ENCODE measurements around the gene GAK. TPM values are rescaled to one million over a fixed set of nuclear protein-coding genes. Genes with fewer than 3 reads are reported as not detected.
"Not testable (repeated sequence)": the region's sequence is repeated elsewhere in the genome, so short reads cannot be mapped to it uniquely, and the experiment has no call there.

GAK gene
- total RNA-seq, 1 experiment from 2014 or later: 117 TPM

- H3K4me2 ChIP-seq (ENCODE audit: low read length): peak overlapping the region; percentile 99
- peak overlapping the region; percentile 83; the same call in 1 of the 2 replicates for H3K4me3 ChIP-seq (ENCODE audit: low read length)
- peaks cover 79% of the 10 kb centered on the region for H3K79me2 ChIP-seq (ENCODE audit: low read length)
- CTCF ChIA-PET: no interaction called here
- no peak overlapping the region for H3K9ac ChIP-seq (ENCODE audit: low read length)
- peaks cover 17% of the 10 kb centered on the region for H3K4me1 ChIP-seq (ENCODE audit: insufficient read depth, low read length)
- H2AFZ ChIP-seq (ENCODE audit: low read length): no peak overlapping the region
- no peaks in the 10 kb centered on the region for H3K36me3 ChIP-seq (ENCODE audit: low read depth, low read length)
- intact Hi-C loops (cut with micrococcal nuclease): no loop called here
- peaks cover 25% of the 10 kb centered on the region for H4K20me1 ChIP-seq (ENCODE audit: low read length)
- no peaks in the 10 kb centered on the region for H3K27me3 ChIP-seq (ENCODE audit: low read length)
- TF ChIP-seq CTCF (conservative IDR thresholded peaks at IDR 0.05; ENCODE audit: low read depth, low read length) (no peak), EZH2 (IDR thresholded peaks at IDR 0.05; ENCODE audit: low read length, unreplicated experiment) (no peak), EZH2phosphoT487 (IDR thresholded peaks at IDR 0.05; ENCODE audit: borderline replicate concordance, low read length) (no peak)
- POLR2A ChIA-PET (ENCODE audit: unreplicated experiment): interaction anchor here (0.7 kb wide), 1 partner anchor 108 kb away, joined by 8 read pairs; no protein-coding TSS in a partner anchor
- no peaks in the 10 kb centered on the region for H3K9me2 ChIP-seq (replicated peaks; ENCODE audit: low read length)
- H3K27ac ChIP-seq (ENCODE audit: low read length): no peak overlapping the region
- H3K9me3 ChIP-seq (ENCODE audit: low read length): no peaks in the 10 kb centered on the region
- DNase-seq: no peak
- no peaks in the 10 kb centered on the region for H3F3A ChIP-seq (ENCODE audit: low read length, unreplicated experiment)
- no TSS peak for BruUV-seq (replicated peaks)
- no peak for ATAC-seq
These were observed 2.9 kb downstream of the GAK start for GRCh38 chr4:929096-929765.

GRCh38 chr4:927566-927965 lies 4.5 kb downstream of the GAK start:
- POLR2A ChIA-PET (ENCODE audit: unreplicated experiment); H3K4me2 ChIP-seq (ENCODE audit: low read length); CTCF ChIA-PET; DNase-seq; H3K27me3 ChIP-seq (ENCODE audit: low read length); H3F3A ChIP-seq (ENCODE audit: low read length, unreplicated experiment); intact Hi-C loops (cut with micrococcal nuclease); BruUV-seq (replicated peaks); H3K9ac ChIP-seq (ENCODE audit: low read length); H2AFZ ChIP-seq (ENCODE audit: low read length); ATAC-seq; H3K36me3 ChIP-seq (ENCODE audit: low read depth, low read length); H3K4me3 ChIP-seq (ENCODE audit: low read length); H3K27ac ChIP-seq (ENCODE audit: low read length); H3K9me3 ChIP-seq (ENCODE audit: low read length); H3K9me2 ChIP-seq (replicated peaks; ENCODE audit: low read length): not testable (repeated sequence)
- peaks cover 17% of the 10 kb centered on the region for H3K4me1 ChIP-seq (ENCODE audit: insufficient read depth, low read length)
- H4K20me1 ChIP-seq (ENCODE audit: low read length): peaks cover 25% of the 10 kb centered on the region
- H3K79me2 ChIP-seq (ENCODE audit: low read length): peaks cover 85% of the 10 kb centered on the region

GRCh38 chr4:926538-926937 lies 5.6 kb downstream of the GAK start:
- H3K4me1 ChIP-seq (ENCODE audit: insufficient read depth, low read length): peaks cover 17% of the 10 kb centered on the region
- ChIA-PET POLR2A (ENCODE audit: unreplicated experiment) (no interaction called here), CTCF (no interaction called here)
- H3K27ac ChIP-seq (ENCODE audit: low read length): no peak overlapping the region
- no peak overlapping the region for H3K9ac ChIP-seq (ENCODE audit: low read length)
- H3F3A ChIP-seq (ENCODE audit: low read length, unreplicated experiment): no peaks in the 10 kb centered on the region
- TF ChIP-seq EZH2phosphoT487 (IDR thresholded peaks at IDR 0.05; ENCODE audit: borderline replicate concordance, low read length) (no peak), CTCF (conservative IDR thresholded peaks at IDR 0.05; ENCODE audit: low read depth, low read length) (peak; percentile 42)
- peaks cover 87% of the 10 kb centered on the region for H3K79me2 ChIP-seq (ENCODE audit: low read length)
- H3K9me3 ChIP-seq (ENCODE audit: low read length): no peaks in the 10 kb centered on the region
- peaks cover 25% of the 10 kb centered on the region for H4K20me1 ChIP-seq (ENCODE audit: low read length)
- DNase-seq: peak; percentile 17
- H3K4me2 ChIP-seq (ENCODE audit: low read length): no peak overlapping the region
- H3K36me3 ChIP-seq (ENCODE audit: low read depth, low read length): no peaks in the 10 kb centered on the region
- no peaks in the 10 kb centered on the region for H3K27me3 ChIP-seq (ENCODE audit: low read length)
- no peak overlapping the region for H2AFZ ChIP-seq (ENCODE audit: low read length)
- intact Hi-C loops (cut with micrococcal nuclease): no loop called here
- BruUV-seq (replicated peaks): no TSS peak
- H3K9me2 ChIP-seq (replicated peaks; ENCODE audit: low read length): no peaks in the 10 kb centered on the region
- H3K4me3 ChIP-seq (ENCODE audit: low read length): no peak overlapping the region
- ATAC-seq: no peak
